ENCODE measurements around the gene NPAS4. TPM values are rescaled to one million over a fixed set of nuclear protein-coding genes. Genes with fewer than 3 reads are reported as not detected.

NPAS4 gene
- total and polyA plus RNA-seq, 2 experiments from 2014 or later, result not detected

DNA sequence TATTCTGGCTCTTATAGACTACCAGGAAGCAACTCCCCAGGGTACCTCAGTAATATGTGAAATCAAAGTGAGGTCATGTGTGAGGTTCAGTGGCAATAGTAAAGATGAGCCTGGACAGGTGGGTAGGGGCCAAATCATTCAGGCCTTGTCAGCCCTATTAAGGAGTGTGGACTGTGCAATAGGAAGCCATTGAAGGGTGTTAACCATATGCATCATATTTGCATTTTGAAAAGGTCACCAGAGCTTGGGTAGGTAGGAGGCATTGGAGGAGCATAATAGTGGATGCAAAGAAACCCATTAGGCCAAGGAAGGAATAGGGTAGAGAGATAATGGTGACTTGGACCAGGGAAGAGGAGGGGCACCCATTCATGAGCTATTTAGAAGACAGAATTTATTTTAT lies 26.2 kb downstream of the NPAS4 start:
- Histone ChIP-seq H3K36me3 (ENCODE audit: low read depth) (no peaks in the 10 kb centered on the region), H3K27me3 (replicated peaks; ENCODE audit: insufficient read depth) (peaks cover 17% of the 10 kb centered on the region), H3K9ac (no peak overlapping the region), H4K20me1 (ENCODE audit: insufficient read depth) (no peaks in the 10 kb centered on the region), H2AFZ (no peak overlapping the region), H3K9me2 (ENCODE audit: insufficient read depth) (no peaks in the 10 kb centered on the region), H3K4me1 (ENCODE audit: insufficient read depth) (peaks cover 11% of the 10 kb centered on the region), H3K4me2 (ENCODE audit: unreplicated experiment) (no peak overlapping the region), H3K9me3 (ENCODE audit: low read depth) (no peaks in the 10 kb centered on the region), H3F3A (ENCODE audit: insufficient read depth) (peaks cover 13% of the 10 kb centered on the region), H3K79me2 (ENCODE audit: insufficient read depth) (no peaks in the 10 kb centered on the region), H3K27ac (no peak overlapping the region), H3K4me3 (no peak overlapping the region)
- no peak for TF ChIP-seq EZH2phosphoT487 (IDR thresholded peaks at IDR 0.05; ENCODE audit: insufficient read depth, low read depth)
- TF ChIP-seq EZH2 (IDR thresholded peaks at IDR 0.05; ENCODE audit: insufficient read depth, poor library complexity, severe bottlenecking), result no peak
- DNase-seq, result no peak
- in situ Hi-C loops (cut with MboI), result no loop called here

DNA sequence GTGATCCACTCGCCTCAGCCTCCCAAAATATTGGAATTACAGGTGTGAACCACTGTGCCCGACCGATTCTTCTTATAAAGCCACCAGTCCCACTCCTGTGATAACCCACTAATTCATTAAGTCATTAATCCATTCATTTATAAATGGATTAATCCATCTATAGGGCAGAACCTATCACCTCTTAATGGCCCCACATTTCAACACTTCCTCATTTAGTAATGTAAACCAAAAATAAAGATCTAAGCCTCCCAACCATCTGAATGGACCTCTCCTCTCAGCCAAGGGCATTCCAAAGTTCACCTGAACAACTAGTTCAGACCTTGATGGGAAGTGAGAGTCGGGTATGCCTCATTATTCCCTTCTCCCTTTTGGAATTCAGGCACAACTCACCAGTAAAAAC lies 27.7 kb downstream of the NPAS4 start:
- H3K4me3 ChIP-seq, result no peak overlapping the region
- 36 to 37% methylated on average over 4 of the region's 4 CpGs for WGBS, 2 experiments (ENCODE audit: low coverage in 1 of 2, low lambda C conversion rate in 2 of 2, missing lambda C conversion rate in 2 of 2)

DNA sequence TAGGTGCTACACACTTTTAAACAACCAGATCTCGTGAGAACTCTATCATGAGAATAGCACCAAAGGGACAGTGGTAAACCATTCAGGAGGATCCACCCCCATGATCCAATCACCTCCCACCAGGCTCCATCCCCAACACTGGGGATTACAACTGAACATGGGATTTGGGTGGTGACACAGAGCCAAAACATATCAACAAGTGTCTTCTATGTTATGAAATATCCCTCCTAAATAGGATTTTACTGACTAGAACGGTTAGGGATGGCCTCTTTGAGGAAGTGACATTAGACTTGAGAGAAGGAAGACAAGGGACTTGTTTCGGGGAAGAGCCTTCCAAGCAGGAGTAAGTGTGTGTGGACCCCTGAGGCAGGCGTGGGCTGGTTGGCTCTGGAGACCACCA lies 29.7 kb downstream of the NPAS4 start:
- Histone ChIP-seq H3K79me2 (ENCODE audit: insufficient read depth) (no peaks in the 10 kb centered on the region), H3K9me3 (ENCODE audit: low read depth) (no peaks in the 10 kb centered on the region), H3K4me3 (no peak overlapping the region), H3K4me2 (ENCODE audit: unreplicated experiment) (no peak overlapping the region), H3K27ac (no peak overlapping the region), H3K4me1 (ENCODE audit: insufficient read depth) (no peaks in the 10 kb centered on the region), H4K20me1 (ENCODE audit: insufficient read depth) (no peaks in the 10 kb centered on the region), H3K27me3 (replicated peaks; ENCODE audit: insufficient read depth) (peaks cover 35% of the 10 kb centered on the region), H2AFZ (no peak overlapping the region), H3K9me2 (ENCODE audit: insufficient read depth) (no peaks in the 10 kb centered on the region), H3K9ac (no peak overlapping the region), H3K36me3 (ENCODE audit: low read depth) (no peaks in the 10 kb centered on the region), H3F3A (ENCODE audit: insufficient read depth) (no peaks in the 10 kb centered on the region)
- DNase-seq, result no peak
- in situ Hi-C loops (cut with MboI), result no loop called here
- TF ChIP-seq EZH2phosphoT487 (IDR thresholded peaks at IDR 0.05; ENCODE audit: insufficient read depth, low read depth) (no peak), EZH2 (IDR thresholded peaks at IDR 0.05; ENCODE audit: insufficient read depth, poor library complexity, severe bottlenecking) (no peak)
- WGBS, 2 experiments (ENCODE audit: low coverage in 1 of 2, low lambda C conversion rate in 2 of 2, missing lambda C conversion rate in 2 of 2), result 22 to 23% methylated on average over 4 of the region's 4 CpGs

More for the DNA sequence above, 27.7 kb downstream of the NPAS4 start:
- Histone ChIP-seq H2AFZ (no peak overlapping the region), H3K9me2 (ENCODE audit: insufficient read depth) (no peaks in the 10 kb centered on the region), H3K4me1 (ENCODE audit: insufficient read depth) (peaks cover 6% of the 10 kb centered on the region), H3F3A (ENCODE audit: insufficient read depth) (peaks cover 7% of the 10 kb centered on the region; the same call in 1 of the 2 replicates), H3K9me3 (ENCODE audit: low read depth) (no peaks in the 10 kb centered on the region), H3K9ac (no peak overlapping the region), H4K20me1 (ENCODE audit: insufficient read depth) (no peaks in the 10 kb centered on the region), H3K4me2 (ENCODE audit: unreplicated experiment) (no peak overlapping the region), H3K27ac (no peak overlapping the region), H3K79me2 (ENCODE audit: insufficient read depth) (no peaks in the 10 kb centered on the region), H3K36me3 (ENCODE audit: low read depth) (no peaks in the 10 kb centered on the region), H3K27me3 (replicated peaks; ENCODE audit: insufficient read depth) (peaks cover 19% of the 10 kb centered on the region)
- in situ Hi-C loops (cut with MboI), result no loop called here
- DNase-seq, result no peak
- TF ChIP-seq EZH2 (IDR thresholded peaks at IDR 0.05; ENCODE audit: insufficient read depth, poor library complexity, severe bottlenecking) (no peak), EZH2phosphoT487 (IDR thresholded peaks at IDR 0.05; ENCODE audit: insufficient read depth, low read depth) (no peak)

DNA sequence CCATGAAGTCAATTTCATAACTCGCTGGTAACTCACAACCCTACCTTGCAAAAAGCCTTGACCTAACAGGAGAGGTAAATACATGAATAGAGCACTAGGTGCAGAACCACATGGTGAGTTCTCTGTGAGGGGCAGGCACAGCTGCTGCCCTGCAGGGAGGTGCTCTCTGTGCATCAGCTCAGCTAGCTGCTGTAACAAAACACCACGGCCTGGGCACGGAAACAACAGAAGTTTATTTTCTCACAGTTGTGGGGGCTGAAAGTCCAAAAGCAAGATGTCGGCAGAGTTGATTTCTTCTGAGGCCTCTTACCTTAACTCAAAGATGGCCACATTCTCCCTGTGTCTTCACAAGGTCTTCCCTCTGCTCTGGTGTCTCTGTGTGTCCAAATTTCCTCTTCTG lies 30.8 kb downstream of the NPAS4 start:
- no peaks in the 10 kb centered on the region for H3K9me2 ChIP-seq (ENCODE audit: insufficient read depth)
- H3K4me3 ChIP-seq, result no peak overlapping the region
- no peaks in the 10 kb centered on the region for H3K79me2 ChIP-seq (ENCODE audit: insufficient read depth)
- H2AFZ ChIP-seq, result no peak overlapping the region
- no peak overlapping the region for H3K9ac ChIP-seq
- no peaks in the 10 kb centered on the region for H3K9me3 ChIP-seq (ENCODE audit: low read depth)
- in situ Hi-C loops (cut with MboI), result no loop called here
- TF ChIP-seq EZH2 (IDR thresholded peaks at IDR 0.05; ENCODE audit: insufficient read depth, poor library complexity, severe bottlenecking), result no peak
- no peak for TF ChIP-seq EZH2phosphoT487 (IDR thresholded peaks at IDR 0.05; ENCODE audit: insufficient read depth, low read depth)
- no peaks in the 10 kb centered on the region for H3F3A ChIP-seq (ENCODE audit: insufficient read depth)
- no peak overlapping the region for H3K4me2 ChIP-seq (ENCODE audit: unreplicated experiment)
- H3K27ac ChIP-seq, result no peak overlapping the region
- no peaks in the 10 kb centered on the region for H3K4me1 ChIP-seq (ENCODE audit: insufficient read depth)
- H3K27me3 ChIP-seq (replicated peaks; ENCODE audit: insufficient read depth), result peaks cover 35% of the 10 kb centered on the region
- WGBS, 2 experiments (ENCODE audit: low coverage in 1 of 2, low lambda C conversion rate in 2 of 2, missing lambda C conversion rate in 2 of 2), result 32 to 36% methylated on average over 4 of the region's 4 CpGs
- H4K20me1 ChIP-seq (ENCODE audit: insufficient read depth), result no peaks in the 10 kb centered on the region
- DNase-seq, result no peak
- H3K36me3 ChIP-seq (ENCODE audit: low read depth), result no peaks in the 10 kb centered on the region

DNA sequence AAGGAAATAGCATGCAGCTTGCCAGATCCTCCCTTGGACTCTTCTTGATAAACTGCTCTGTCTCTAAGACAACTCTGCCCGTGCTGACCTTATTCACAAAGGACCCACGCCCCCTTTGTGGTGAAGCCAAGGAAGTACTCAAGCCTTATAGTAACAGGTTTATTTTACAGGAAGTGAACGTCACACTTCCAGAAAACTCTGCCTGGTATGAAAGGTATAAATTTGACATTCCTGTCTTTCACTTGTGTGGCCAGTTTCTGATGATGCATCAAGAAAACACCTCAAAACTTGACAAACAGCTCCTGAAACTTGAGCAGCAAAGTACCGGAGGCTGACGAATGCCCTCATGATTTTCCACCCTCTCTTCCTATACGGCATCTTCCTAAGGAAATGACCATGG lies 33.4 kb downstream of the NPAS4 start:
- Histone ChIP-seq H3K9me3 (ENCODE audit: low read depth) (no peaks in the 10 kb centered on the region), H3K9ac (no peak overlapping the region), H3K4me3 (no peak overlapping the region), H3K27ac (no peak overlapping the region), H3K4me2 (ENCODE audit: unreplicated experiment) (no peak overlapping the region), H3K9me2 (ENCODE audit: insufficient read depth) (no peaks in the 10 kb centered on the region), H3F3A (ENCODE audit: insufficient read depth) (no peaks in the 10 kb centered on the region), H3K79me2 (ENCODE audit: insufficient read depth) (no peaks in the 10 kb centered on the region), H4K20me1 (ENCODE audit: insufficient read depth) (no peaks in the 10 kb centered on the region), H3K36me3 (ENCODE audit: low read depth) (no peaks in the 10 kb centered on the region), H3K4me1 (ENCODE audit: insufficient read depth) (no peaks in the 10 kb centered on the region), H3K27me3 (replicated peaks; ENCODE audit: insufficient read depth) (peaks cover 23% of the 10 kb centered on the region), H2AFZ (no peak overlapping the region)
- in situ Hi-C loops (cut with MboI), result no loop called here
- TF ChIP-seq EZH2 (IDR thresholded peaks at IDR 0.05; ENCODE audit: insufficient read depth, poor library complexity, severe bottlenecking) (no peak), EZH2phosphoT487 (IDR thresholded peaks at IDR 0.05; ENCODE audit: insufficient read depth, low read depth) (no peak)
- DNase-seq, result no peak
- 55 to 59% methylated on average over 6 of the region's 6 CpGs for WGBS, 2 experiments (ENCODE audit: low coverage in 1 of 2, low lambda C conversion rate in 2 of 2, missing lambda C conversion rate in 2 of 2)
